ENCODE measurements around the gene ATL2.
"Not testable (repeated sequence)": the region's sequence is repeated elsewhere in the genome, so short reads cannot be mapped to it uniquely, and the experiment has no call there.

ATL2 gene

GRCh38 chr2:38268691-38269327 is 108.3 kb downstream of the ATL2 start:
- DNase-seq = no peak

GRCh38 chr2:38268001-38268400 is 109.1 kb downstream of the ATL2 start:
- DNase-seq = no peak

GRCh38 chr2:38267270-38267925 is 109.7 kb downstream of the ATL2 start:
- no peak for DNase-seq

- DNase-seq = no peak
Measured at GRCh38 chr2:38266382-38267061, 110.6 kb downstream of the ATL2 start.

- no peak for DNase-seq
Measured at GRCh38 chr2:38265461-38265860, 111.6 kb downstream of the ATL2 start.

GRCh38 chr2:38264396-38265221 is 112.5 kb downstream of the ATL2 start:
- no peak for DNase-seq

GRCh38 chr2:38263293-38263692 is 113.8 kb downstream of the ATL2 start:
- DNase-seq = no peak

- no peak for DNase-seq
Measured at GRCh38 chr2:38262069-38262871, 114.8 kb downstream of the ATL2 start.

GRCh38 chr2:38261569-38262068 is 115.5 kb downstream of the ATL2 start:
- DNase-seq = no peak

GRCh38 chr2:38260972-38261371 is 116.1 kb downstream of the ATL2 start:
- DNase-seq = no peak

- DNase-seq = no peak
Measured at GRCh38 chr2:38260469-38260868, 116.6 kb downstream of the ATL2 start.

- DNase-seq = no peak
Measured at GRCh38 chr2:38259311-38259710, 117.8 kb downstream of the ATL2 start.

GRCh38 chr2:38257680-38258079 is 119.4 kb downstream of the ATL2 start:
- DNase-seq = not testable (repeated sequence)

- no peak for DNase-seq
Measured at GRCh38 chr2:38256610-38257009, 120.5 kb downstream of the ATL2 start.

GRCh38 chr2:38255211-38255610 is 121.9 kb downstream of the ATL2 start:
- DNase-seq = no peak

- no peak for DNase-seq
Measured at GRCh38 chr2:38254796-38255195, 122.3 kb downstream of the ATL2 start.

- no peak for DNase-seq
Measured at GRCh38 chr2:38251940-38252339, 125.1 kb downstream of the ATL2 start.

- no peak for DNase-seq
Measured at GRCh38 chr2:38248707-38249106, 128.4 kb downstream of the ATL2 start.

GRCh38 chr2:38248255-38248654 is 128.8 kb downstream of the ATL2 start:
- no peak for DNase-seq

GRCh38 chr2:38246105-38246504 is 131.0 kb downstream of the ATL2 start:
- DNase-seq = no peak

GRCh38 chr2:38245114-38245641 is 131.9 kb downstream of the ATL2 start:
- DNase-seq = no peak

- DNase-seq = no peak
Measured at GRCh38 chr2:38244301-38244700, 132.8 kb downstream of the ATL2 start.
